Measurements from ENCODE around the gene PLAC8L1.
A peak's percentile ranks its signal among the peaks of the same experiment; 100 is the strongest.

The PLAC8L1 gene

DNA sequence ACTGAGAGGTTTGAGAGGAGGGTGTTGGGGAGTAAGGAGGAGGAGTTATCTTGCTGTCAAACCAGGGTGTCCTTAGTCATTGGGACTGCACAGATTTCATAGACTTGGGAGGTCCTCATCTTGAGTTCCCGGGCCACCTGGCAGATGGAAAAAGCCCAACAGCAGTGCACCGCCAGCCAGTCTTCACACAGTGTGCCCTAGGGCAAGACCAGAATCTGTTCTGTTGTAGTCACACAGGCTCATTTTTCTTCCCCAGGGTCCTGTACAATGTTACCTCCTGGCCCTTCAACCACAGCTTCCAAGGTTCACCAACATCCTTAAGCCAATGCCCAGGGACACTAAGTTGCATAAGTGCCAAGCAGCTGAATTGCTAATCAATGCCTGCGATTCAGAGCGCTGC, 21.0 kb downstream of the PLAC8L1 start:
- POLR2A ChIA-PET = no interaction called here

DNA sequence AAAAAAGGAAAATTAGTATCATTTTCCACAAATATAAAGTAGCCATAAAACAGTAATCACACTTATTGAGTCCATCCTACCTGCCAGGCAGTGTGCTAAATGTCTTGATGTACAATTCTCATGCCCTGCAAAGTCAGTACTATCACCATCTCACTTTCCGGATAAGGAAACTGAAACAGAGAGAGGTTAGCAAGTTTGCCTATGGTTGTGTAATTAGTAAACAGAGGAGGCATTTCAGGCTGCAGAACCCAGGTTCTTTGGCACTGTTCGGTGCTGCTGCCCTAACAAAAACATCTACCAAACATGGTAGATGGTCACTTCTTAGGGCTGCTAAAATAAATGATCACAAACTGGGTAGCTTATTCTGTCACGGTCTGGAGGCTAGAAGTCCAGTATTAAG, 22.6 kb downstream of the PLAC8L1 start:
- H3K27ac ChIP-seq (ENCODE audit: insufficient read depth in 1 of 2, low read depth in 1 of 2, low read length in 2 of 2, poor library complexity in 1 of 2, severe bottlenecking in 2 of 2) = no peak overlapping the region
- CTCF ChIA-PET = no interaction called here
- no peaks in the 10 kb centered on the region for H3K36me3 ChIP-seq (ENCODE audit: control insufficient read depth in 4 of 4, insufficient read depth in 4 of 4, low read length in 3 of 4)
- no peak for DNase-seq
- WGBS (ENCODE audit: insufficient coverage) = 90% methylated on average over 2 of the region's 3 CpGs
- H3K4me1 ChIP-seq (ENCODE audit: control extremely low read depth in 1 of 4, control insufficient read depth in 4 of 4, insufficient read depth in 4 of 4, low read length in 3 of 4) = peaks cover 0 to 12% (median 5%) of the 10 kb centered on the region in 4 experiments
- POLR2A ChIA-PET = no interaction called here
- no peaks in the 10 kb centered on the region for H3K9me3 ChIP-seq (ENCODE audit: control extremely low read depth in 1 of 5, control insufficient read depth in 4 of 5, insufficient read depth in 2 of 5, low read depth in 1 of 5, low read length in 4 of 5)
- H3K4me3 ChIP-seq (ENCODE audit: control insufficient read depth in 1 of 7, extremely low read depth in 1 of 7, insufficient read depth in 4 of 7, low read depth in 2 of 7, low read length in 6 of 7) = no peak overlapping the region
- no peaks in the 10 kb centered on the region for H3K27me3 ChIP-seq (replicated peaks in 2 of 5; ENCODE audit: control insufficient read depth in 4 of 5, insufficient read depth in 5 of 5, low read length in 4 of 5)

More for the DNA sequence above, 21.0 kb downstream of the PLAC8L1 start:
- Histone ChIP-seq H3K4me1 (ENCODE audit: control extremely low read depth in 1 of 4, control insufficient read depth in 4 of 4, insufficient read depth in 4 of 4, low read length in 3 of 4) (peaks cover 0 to 9% (median 4%) of the 10 kb centered on the region in 4 experiments), H3K9me3 (ENCODE audit: control extremely low read depth in 1 of 5, control insufficient read depth in 4 of 5, insufficient read depth in 2 of 5, low read depth in 1 of 5, low read length in 4 of 5) (no peaks in the 10 kb centered on the region), H3K36me3 (ENCODE audit: control insufficient read depth in 4 of 4, insufficient read depth in 4 of 4, low read length in 3 of 4) (no peaks in the 10 kb centered on the region), H3K4me3 (ENCODE audit: control insufficient read depth in 1 of 7, extremely low read depth in 1 of 7, insufficient read depth in 4 of 7, low read depth in 2 of 7, low read length in 6 of 7) (no peak overlapping the region), H3K27ac (ENCODE audit: insufficient read depth in 1 of 2, low read depth in 1 of 2, low read length in 2 of 2, poor library complexity in 1 of 2, severe bottlenecking in 2 of 2) (no peak overlapping the region), H3K27me3 (replicated peaks in 2 of 5; ENCODE audit: control insufficient read depth in 4 of 5, insufficient read depth in 5 of 5, low read length in 4 of 5) (no peaks in the 10 kb centered on the region)
- CTCF ChIA-PET = no interaction called here
- WGBS (ENCODE audit: insufficient coverage) = 100% methylated on average over 2 of the region's 4 CpGs
- DNase-seq = no peak

DNA sequence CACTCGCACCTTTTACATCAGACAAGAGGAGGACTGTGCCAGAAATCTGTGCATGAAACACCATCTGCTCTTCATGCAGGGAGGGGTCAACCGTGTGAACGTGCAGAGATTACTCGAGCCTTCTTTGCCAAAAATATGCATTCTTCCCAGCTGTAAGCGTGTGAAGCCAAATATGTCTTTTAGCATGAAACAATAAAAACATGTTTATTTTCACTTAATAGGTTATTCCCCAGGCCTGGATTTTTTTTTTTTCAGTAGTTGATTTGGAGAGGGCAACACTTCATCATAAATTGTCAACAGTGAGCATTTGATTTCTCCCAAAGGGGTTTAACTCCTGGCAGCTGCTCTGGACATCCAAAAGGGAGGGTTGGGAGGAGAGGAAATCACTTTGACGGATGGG, 23.8 kb downstream of the PLAC8L1 start:
- WGBS (ENCODE audit: insufficient coverage) = 95% methylated on average over 4 of the region's 6 CpGs
- no peaks in the 10 kb centered on the region for H3K36me3 ChIP-seq (ENCODE audit: control insufficient read depth in 4 of 4, insufficient read depth in 4 of 4, low read length in 3 of 4)
- H3K27ac ChIP-seq (ENCODE audit: insufficient read depth in 1 of 2, low read depth in 1 of 2, low read length in 2 of 2, poor library complexity in 1 of 2, severe bottlenecking in 2 of 2) = no peak overlapping the region
- no peak overlapping the region for H3K4me3 ChIP-seq (ENCODE audit: control insufficient read depth in 1 of 7, extremely low read depth in 1 of 7, insufficient read depth in 4 of 7, low read depth in 2 of 7, low read length in 6 of 7)
- peaks cover 0 to 18% (median 8%) of the 10 kb centered on the region in 4 experiments for H3K4me1 ChIP-seq (ENCODE audit: control extremely low read depth in 1 of 4, control insufficient read depth in 4 of 4, insufficient read depth in 4 of 4, low read length in 3 of 4)
- no peaks in the 10 kb centered on the region for H3K9me3 ChIP-seq (ENCODE audit: control extremely low read depth in 1 of 5, control insufficient read depth in 4 of 5, insufficient read depth in 2 of 5, low read depth in 1 of 5, low read length in 4 of 5)
- CTCF ChIA-PET = interaction anchor here (0.5 kb wide), 1 partner anchor 369 kb away, joined by 3 read pairs; no protein-coding TSS in a partner anchor
- H3K27me3 ChIP-seq (replicated peaks in 2 of 5; ENCODE audit: control insufficient read depth in 4 of 5, insufficient read depth in 5 of 5, low read length in 4 of 5) = no peaks in the 10 kb centered on the region
- POLR2A ChIA-PET = no interaction called here
- no peak for DNase-seq

DNA sequence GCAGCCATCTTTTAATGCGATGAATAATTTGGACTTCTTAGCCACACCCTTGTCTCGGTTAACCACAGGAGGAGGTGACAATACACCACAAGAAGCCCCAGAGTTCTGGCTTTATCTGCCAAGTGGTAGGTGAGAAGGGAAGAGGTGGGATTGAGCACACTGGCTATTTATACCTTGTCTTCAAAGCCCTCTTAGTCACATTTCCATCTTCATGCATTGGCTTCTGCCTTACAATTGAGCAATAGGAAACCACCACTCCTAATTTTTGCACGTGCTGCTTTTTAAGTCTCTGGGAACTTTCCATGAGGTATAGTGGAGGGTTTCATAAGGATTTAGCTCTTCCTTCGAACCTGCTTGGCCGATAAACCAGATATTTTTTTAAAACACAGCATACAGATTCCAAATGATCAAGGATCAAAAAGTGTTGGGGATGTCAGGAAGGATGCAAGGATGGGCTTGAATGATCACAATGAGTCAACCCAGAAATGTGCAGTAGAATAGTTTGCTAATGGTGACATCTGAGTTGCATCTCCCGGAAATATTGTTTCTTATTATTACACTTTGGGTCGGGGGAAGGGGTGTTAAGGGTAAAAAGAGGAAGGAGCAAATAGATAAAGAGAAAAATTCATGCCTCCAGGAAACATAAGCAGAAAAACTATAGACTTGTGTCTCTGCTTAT, 25.5 kb downstream of the PLAC8L1 start:
- Histone ChIP-seq H3K9me3 (ENCODE audit: control extremely low read depth in 1 of 5, control insufficient read depth in 4 of 5, insufficient read depth in 2 of 5, low read depth in 1 of 5, low read length in 4 of 5) (no peaks in the 10 kb centered on the region), H3K27ac (ENCODE audit: insufficient read depth in 1 of 2, low read depth in 1 of 2, low read length in 2 of 2, poor library complexity in 1 of 2, severe bottlenecking in 2 of 2) (no peak overlapping the region), H3K27me3 (replicated peaks in 2 of 5; ENCODE audit: control insufficient read depth in 4 of 5, insufficient read depth in 5 of 5, low read length in 4 of 5) (no peaks in the 10 kb centered on the region), H3K4me3 (ENCODE audit: control insufficient read depth in 1 of 7, extremely low read depth in 1 of 7, insufficient read depth in 4 of 7, low read depth in 2 of 7, low read length in 6 of 7) (no peak overlapping the region), H3K36me3 (ENCODE audit: control insufficient read depth in 4 of 4, insufficient read depth in 4 of 4, low read length in 3 of 4) (no peaks in the 10 kb centered on the region), H3K4me1 (ENCODE audit: control extremely low read depth in 1 of 4, control insufficient read depth in 4 of 4, insufficient read depth in 4 of 4, low read length in 3 of 4) (peaks cover 0 to 29% (median 17%) of the 10 kb centered on the region in 4 experiments)
- DNase-seq = peak; percentile 37 to 82 (median 75)
- WGBS (ENCODE audit: insufficient coverage) = 67% methylated on average over 1 of the region's 7 CpGs
- ChIA-PET POLR2A (no interaction called here), CTCF (no interaction called here)

DNA sequence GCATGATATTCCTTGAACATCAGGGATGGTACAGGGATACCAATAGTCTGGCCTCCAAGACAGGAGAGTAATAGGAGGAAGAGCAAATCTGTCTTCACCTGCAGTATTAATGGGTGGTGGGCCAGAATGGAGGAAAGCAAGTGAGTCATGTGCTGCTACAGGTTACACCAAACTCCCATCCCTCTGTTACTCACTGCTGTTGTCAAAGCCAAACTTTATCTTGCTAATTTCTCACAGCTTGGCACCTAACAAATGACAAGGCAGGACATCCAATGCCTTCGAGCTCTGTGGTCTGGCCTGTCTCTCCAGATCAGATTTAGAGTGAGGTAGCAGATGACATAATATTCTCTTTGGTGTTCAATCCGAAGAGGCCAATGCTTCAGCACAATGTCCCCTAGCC, 26.8 kb downstream of the PLAC8L1 start:
- 100% methylated on average over 1 of the region's 2 CpGs for WGBS (ENCODE audit: insufficient coverage)

DNA sequence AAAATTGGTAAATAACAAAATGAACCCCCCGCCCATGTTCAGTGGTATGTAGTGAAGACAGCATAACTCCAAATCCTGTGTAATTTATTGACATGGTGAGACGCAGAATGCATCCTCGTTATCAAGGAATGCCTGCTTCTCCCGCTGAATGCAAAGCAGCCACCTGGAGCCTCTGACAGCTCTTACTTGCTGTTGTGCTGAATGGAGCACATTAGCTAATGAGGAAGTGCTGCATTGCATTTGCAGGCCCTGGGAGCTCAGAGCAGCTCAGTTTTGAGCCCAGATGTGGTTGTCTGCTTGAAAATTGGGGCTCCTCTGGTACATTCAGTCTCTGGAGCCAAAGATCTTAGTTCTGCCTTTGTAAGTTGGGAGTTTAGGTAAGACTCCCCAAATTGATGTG, 28.9 kb downstream of the PLAC8L1 start:
- no peaks in the 10 kb centered on the region for H3K9me3 ChIP-seq (ENCODE audit: control extremely low read depth in 1 of 5, control insufficient read depth in 4 of 5, insufficient read depth in 2 of 5, low read depth in 1 of 5, low read length in 4 of 5)
- peaks cover 0 to 29% (median 17%) of the 10 kb centered on the region in 4 experiments for H3K4me1 ChIP-seq (ENCODE audit: control extremely low read depth in 1 of 4, control insufficient read depth in 4 of 4, insufficient read depth in 4 of 4, low read length in 3 of 4)
- no peaks in the 10 kb centered on the region for H3K36me3 ChIP-seq (ENCODE audit: control insufficient read depth in 4 of 4, insufficient read depth in 4 of 4, low read length in 3 of 4)
- no peak overlapping the region for H3K27ac ChIP-seq (ENCODE audit: insufficient read depth in 1 of 2, low read depth in 1 of 2, low read length in 2 of 2, poor library complexity in 1 of 2, severe bottlenecking in 2 of 2)
- WGBS (ENCODE audit: insufficient coverage) = 55% methylated on average over 4 of the region's 4 CpGs
- H3K27me3 ChIP-seq (replicated peaks in 2 of 5; ENCODE audit: control insufficient read depth in 4 of 5, insufficient read depth in 5 of 5, low read length in 4 of 5) = no peaks in the 10 kb centered on the region
- DNase-seq = peak; percentile 8 to 69 (median 54)
- H3K4me3 ChIP-seq (ENCODE audit: control insufficient read depth in 1 of 7, extremely low read depth in 1 of 7, insufficient read depth in 4 of 7, low read depth in 2 of 7, low read length in 6 of 7) = no peak overlapping the region
- ChIA-PET CTCF (interaction anchor here (1.0 kb wide), 1 partner anchor 54 kb away, joined by 3 read pairs; no protein-coding TSS in a partner anchor), POLR2A (no interaction called here)

More for the DNA sequence above, 26.8 kb downstream of the PLAC8L1 start:
- Histone ChIP-seq H3K4me1 (ENCODE audit: control extremely low read depth in 1 of 4, control insufficient read depth in 4 of 4, insufficient read depth in 4 of 4, low read length in 3 of 4) (peaks cover 0 to 29% (median 17%) of the 10 kb centered on the region in 4 experiments), H3K27ac (ENCODE audit: insufficient read depth in 1 of 2, low read depth in 1 of 2, low read length in 2 of 2, poor library complexity in 1 of 2, severe bottlenecking in 2 of 2) (no peak overlapping the region), H3K9me3 (ENCODE audit: control extremely low read depth in 1 of 5, control insufficient read depth in 4 of 5, insufficient read depth in 2 of 5, low read depth in 1 of 5, low read length in 4 of 5) (no peaks in the 10 kb centered on the region), H3K36me3 (ENCODE audit: control insufficient read depth in 4 of 4, insufficient read depth in 4 of 4, low read length in 3 of 4) (no peaks in the 10 kb centered on the region), H3K4me3 (ENCODE audit: control insufficient read depth in 1 of 7, extremely low read depth in 1 of 7, insufficient read depth in 4 of 7, low read depth in 2 of 7, low read length in 6 of 7) (no peak overlapping the region), H3K27me3 (replicated peaks in 2 of 5; ENCODE audit: control insufficient read depth in 4 of 5, insufficient read depth in 5 of 5, low read length in 4 of 5) (no peaks in the 10 kb centered on the region)
- peak in 1 of 3 donors; percentile 3 for DNase-seq
- POLR2A ChIA-PET = no interaction called here
- CTCF ChIA-PET = interaction anchor here (0.9 kb wide), 1 partner anchor 191 kb away, joined by 3 read pairs; no protein-coding TSS in a partner anchor

DNA sequence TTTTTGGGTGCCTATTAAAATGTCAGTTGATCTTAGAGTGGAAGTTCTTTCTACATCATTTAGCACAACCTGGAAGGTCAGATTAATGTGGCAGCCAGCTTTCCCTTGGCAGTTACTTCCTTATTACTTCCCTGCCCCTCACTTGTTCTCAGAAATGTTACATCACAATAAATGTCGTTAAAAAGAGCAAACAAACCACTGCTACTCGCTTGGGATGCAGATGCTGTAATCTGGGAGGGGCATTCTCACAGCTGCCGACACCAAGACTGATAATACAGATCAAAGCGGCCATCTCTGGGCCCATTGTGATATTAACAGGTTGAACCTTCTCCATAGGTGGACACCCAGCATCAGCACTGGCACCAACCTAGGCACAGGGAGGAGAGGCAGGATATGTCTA, 29.3 kb downstream of the PLAC8L1 start:
- DNase-seq = peak; percentile 14 to 82 (median 74)
- Histone ChIP-seq H3K27me3 (replicated peaks in 2 of 5; ENCODE audit: control insufficient read depth in 4 of 5, insufficient read depth in 5 of 5, low read length in 4 of 5) (no peaks in the 10 kb centered on the region), H3K4me3 (ENCODE audit: control insufficient read depth in 1 of 7, extremely low read depth in 1 of 7, insufficient read depth in 4 of 7, low read depth in 2 of 7, low read length in 6 of 7) (no peak overlapping the region), H3K36me3 (ENCODE audit: control insufficient read depth in 4 of 4, insufficient read depth in 4 of 4, low read length in 3 of 4) (no peaks in the 10 kb centered on the region), H3K9me3 (ENCODE audit: control extremely low read depth in 1 of 5, control insufficient read depth in 4 of 5, insufficient read depth in 2 of 5, low read depth in 1 of 5, low read length in 4 of 5) (no peaks in the 10 kb centered on the region), H3K4me1 (ENCODE audit: control extremely low read depth in 1 of 4, control insufficient read depth in 4 of 4, insufficient read depth in 4 of 4, low read length in 3 of 4) (peaks cover 0 to 29% (median 17%) of the 10 kb centered on the region in 4 experiments), H3K27ac (ENCODE audit: insufficient read depth in 1 of 2, low read depth in 1 of 2, low read length in 2 of 2, poor library complexity in 1 of 2, severe bottlenecking in 2 of 2) (no peak overlapping the region)
- POLR2A ChIA-PET = no interaction called here
- WGBS (ENCODE audit: insufficient coverage) = 5% methylated on average over 3 of the region's 4 CpGs
- CTCF ChIA-PET = interaction anchor here (1.0 kb wide), 1 partner anchor 55 kb away, joined by 3 read pairs; no protein-coding TSS in a partner anchor
